H1 (cell line): ENCODE measurements around the gene HK1. TPM values are rescaled to one million over a fixed set of nuclear protein-coding genes. Genes with fewer than 3 reads are reported as not detected.

Source experiments
- BRCA1 ChIP-seq: IDR thresholded peaks from 2 replicates; pipeline ENCODE4 v1.6.1; 2012; ENCODE audit warnings: low read depth, low read length, improper control_type of control experiment
- CHD1 ChIP-seq: IDR thresholded peaks from 2 replicates; pipeline ENCODE4 v1.6.1; 2012; ENCODE audit warnings: low read depth, low read length, improper control_type of control experiment
- CHD7 ChIP-seq: fragments of 300-600 bp; sonication (generic); IDR thresholded peaks from 2 replicates; pipeline ENCODE4 v1.7.1; 2012; ENCODE audit warnings: low read length, moderate library complexity, mild to moderate bottlenecking, inconsistent platforms; ENCODE audit not compliant: insufficient replicate concordance
- E2F6 ChIP-seq: IDR thresholded peaks from 2 replicates; pipeline ENCODE4 v1.6.1; 2012; ENCODE audit warnings: inconsistent platforms
- KDM1A ChIP-seq: fragments of 200-600, 300-600 bp; sonication (generic); IDR thresholded peaks from 2 replicates; pipeline ENCODE4 v1.7.1; 2016; ENCODE audit warnings: mild to moderate bottlenecking, low read length, borderline replicate concordance
- POLR2AphosphoS5 ChIP-seq: IDR thresholded peaks from 2 replicates; pipeline ENCODE4 v1.6.1; 2011; ENCODE audit warnings: low read depth, low read length
- USF2 ChIP-seq: IDR thresholded peaks from 2 replicates; pipeline ENCODE4 v1.6.1; 2011; ENCODE audit warnings: low read length, improper control_type of control experiment
- polyA plus RNA-seq, 7 experiments: library from polyadenylated mRNA; depleted of rRNA in 3 of 7; stranded (reverse) in 5 of 7; unstranded in 2 of 7; fragments of >200 nt in 5 of 7; fragments of 200-250 nt in 2 of 7; gene quantifications; 1 replicate in 5 of 7; 2 replicates in 1 of 7; 4 replicates in 1 of 7; pipeline versions ENCODE4 v1.2.1 to v1.2.3, GENCODE V29; 2011 to 2013; ENCODE audit warnings: missing spikeins in 2 of 7, mixed read lengths in 2 of 7
- total RNA-seq: library from RNA; stranded (reverse); fragmentation: NEBNext Ultra II Directional; extraction: Animal tissue kit (Norgen Biotek cat#: 25700); gene quantifications from 2 replicates; pipeline ENCODE4 v1.2.1, GENCODE V29; 2021

HK1 gene
- total and polyA plus RNA-seq, 2 of the 8 experiments (the other 6 are each of a cell fraction or from before 2014, with no cell fraction given): 55.8 to 247 TPM

GRCh38 chr10:69265521-69265920, 12.8 kb upstream of the HK1 start (continued):
- TF ChIP-seq CHD7 (no peak), KDM1A (no peak), POLR2AphosphoS5 (no peak), CHD1 (no peak), USF2 (no peak), E2F6 (no peak), BRCA1 (no peak)
